Measurements from ENCODE around the gene NEO1.

NEO1 gene

GRCh38 chr15:73081321-73081958, 29.2 kb downstream of the NEO1 start:
- TF ChIP-seq SIN3A (IDR thresholded peaks at IDR 0.05; ENCODE audit: borderline replicate concordance, insufficient read depth, low read length) (no peak), REST (IDR thresholded peaks at IDR 0.05; ENCODE audit: insufficient read depth in 1 of 2, low read depth in 2 of 2, low read length in 2 of 2) (no peak)

- no peak for TF ChIP-seq REST (IDR thresholded peaks at IDR 0.05; ENCODE audit: insufficient read depth in 1 of 2, low read depth in 2 of 2, low read length in 2 of 2)
- no peak for TF ChIP-seq SIN3A (IDR thresholded peaks at IDR 0.05; ENCODE audit: borderline replicate concordance, insufficient read depth, low read length)
- TF ChIP-seq TAF1 (IDR thresholded peaks at IDR 0.05; ENCODE audit: borderline replicate concordance, insufficient read depth, low read length), result no peak
Measured at GRCh38 chr15:73082812-73083211, 30.5 kb downstream of the NEO1 start.

GRCh38 chr15:73087098-73087497, 34.8 kb downstream of the NEO1 start:
- TF ChIP-seq SIN3A (IDR thresholded peaks at IDR 0.05; ENCODE audit: borderline replicate concordance, insufficient read depth, low read length), result no peak
- TF ChIP-seq REST (IDR thresholded peaks at IDR 0.05; ENCODE audit: insufficient read depth in 1 of 2, low read depth in 2 of 2, low read length in 2 of 2), result no peak
- no peak for TF ChIP-seq TAF1 (IDR thresholded peaks at IDR 0.05; ENCODE audit: borderline replicate concordance, insufficient read depth, low read length)
- no peak for TF ChIP-seq POLR2AphosphoS5 (IDR thresholded peaks at IDR 0.05; ENCODE audit: low read depth, low read length)
- TF ChIP-seq FOXP2 (optimal IDR thresholded peaks at IDR 0.05; ENCODE audit: borderline replicate concordance, extremely low read depth, extremely low read length, insufficient read depth), result no peak

GRCh38 chr15:73105064-73105463, 52.8 kb downstream of the NEO1 start:
- no peak for TF ChIP-seq TAF1 (IDR thresholded peaks at IDR 0.05; ENCODE audit: borderline replicate concordance, insufficient read depth, low read length)
- TF ChIP-seq REST (IDR thresholded peaks at IDR 0.05; ENCODE audit: insufficient read depth in 1 of 2, low read depth in 2 of 2, low read length in 2 of 2), result no peak
- no peak for TF ChIP-seq SIN3A (IDR thresholded peaks at IDR 0.05; ENCODE audit: borderline replicate concordance, insufficient read depth, low read length)

GRCh38 chr15:73108676-73109075, 56.4 kb downstream of the NEO1 start:
- no peak for TF ChIP-seq TAF1 (IDR thresholded peaks at IDR 0.05; ENCODE audit: borderline replicate concordance, insufficient read depth, low read length)
- TF ChIP-seq SIN3A (IDR thresholded peaks at IDR 0.05; ENCODE audit: borderline replicate concordance, insufficient read depth, low read length), result no peak
- no peak for TF ChIP-seq REST (IDR thresholded peaks at IDR 0.05; ENCODE audit: insufficient read depth in 1 of 2, low read depth in 2 of 2, low read length in 2 of 2)
- no peak for TF ChIP-seq POLR2AphosphoS5 (IDR thresholded peaks at IDR 0.05; ENCODE audit: low read depth, low read length)
- no peak for TF ChIP-seq FOXP2 (optimal IDR thresholded peaks at IDR 0.05; ENCODE audit: borderline replicate concordance, extremely low read depth, extremely low read length, insufficient read depth)

All from PFSK-1 (cell line).